ENCODE measurements around the gene AVPI1. TPM values are rescaled to one million over a fixed set of nuclear protein-coding genes. Genes with fewer than 3 reads are reported as not detected.

AVPI1 gene
- total RNA-seq, 2 experiments from 2014 or later, result 10.7 to 11.6 TPM

- Histone ChIP-seq H3K4me1 (ENCODE audit: insufficient read depth, low read length) (peaks cover 12% of the 10 kb centered on the region), H3K4me3 (ENCODE audit: low read length) (no peak overlapping the region), H3K27ac (ENCODE audit: low read depth in 1 of 2, low read length in 2 of 2) (peak overlapping the region in 1 of 2 donors; percentile 64), H3K9me3 (ENCODE audit: control insufficient read depth in 1 of 2, insufficient read depth in 1 of 2, low read length in 2 of 2) (no peaks in the 10 kb centered on the region), H3K36me3 (ENCODE audit: insufficient read depth, low read length) (peaks cover 30% of the 10 kb centered on the region), H3K27me3 (ENCODE audit: control insufficient read depth in 1 of 2, insufficient read depth in 2 of 2, low read length in 2 of 2) (no peaks in the 10 kb centered on the region)
- Mint-ChIP-seq H3K36me3 (ENCODE audit: low read depth) (peaks cover 56% of the 10 kb centered on the region), H3K9me3 (no peaks in the 10 kb centered on the region), H3K27me3 (no peaks in the 10 kb centered on the region), H3K4me1 (ENCODE audit: low read depth) (peaks cover 13% of the 10 kb centered on the region), H3K4me3 (no peak overlapping the region), H3K27ac (peak overlapping the region; percentile 53)
- TF ChIP-seq, protein P1, sequence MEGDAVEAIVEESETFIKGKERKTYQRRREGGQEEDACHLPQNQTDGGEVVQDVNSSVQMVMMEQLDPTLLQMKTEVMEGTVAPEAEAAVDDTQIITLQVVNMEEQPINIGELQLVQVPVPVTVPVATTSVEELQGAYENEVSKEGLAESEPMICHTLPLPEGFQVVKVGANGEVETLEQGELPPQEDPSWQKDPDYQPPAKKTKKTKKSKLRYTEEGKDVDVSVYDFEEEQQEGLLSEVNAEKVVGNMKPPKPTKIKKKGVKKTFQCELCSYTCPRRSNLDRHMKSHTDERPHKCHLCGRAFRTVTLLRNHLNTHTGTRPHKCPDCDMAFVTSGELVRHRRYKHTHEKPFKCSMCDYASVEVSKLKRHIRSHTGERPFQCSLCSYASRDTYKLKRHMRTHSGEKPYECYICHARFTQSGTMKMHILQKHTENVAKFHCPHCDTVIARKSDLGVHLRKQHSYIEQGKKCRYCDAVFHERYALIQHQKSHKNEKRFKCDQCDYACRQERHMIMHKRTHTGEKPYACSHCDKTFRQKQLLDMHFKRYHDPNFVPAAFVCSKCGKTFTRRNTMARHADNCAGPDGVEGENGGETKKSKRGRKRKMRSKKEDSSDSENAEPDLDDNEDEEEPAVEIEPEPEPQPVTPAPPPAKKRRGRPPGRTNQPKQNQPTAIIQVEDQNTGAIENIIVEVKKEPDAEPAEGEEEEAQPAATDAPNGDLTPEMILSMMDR (IDR thresholded peaks at IDR 0.05), result no peak
- CTCF ChIA-PET, result interaction anchor here (0.9 kb wide), 1 partner anchor 28 kb away, joined by 3 read pairs; no protein-coding TSS in a partner anchor
- ATAC-seq (ENCODE audit: poor library complexity) (peak; percentile 93), DNase-seq (peak in 9 of 14 experiments; percentile 5 to 76 (median 28))
- intact Hi-C loops (cut with DNase I, micrococcal nuclease), result loop anchor here in 1 of 2 experiments (10.0 kb wide), 1 partner anchor 1954 kb away; the partner anchor contains the start of gene TCTN3
- POLR2A ChIA-PET, result interaction anchor here (0.6 to 1.4 kb wide), 3 partner anchors 14 to 38 kb away, joined by 3 to 5 read pairs (median 4); partner anchors contain the start of gene AVPI1
These were observed 38.3 kb downstream of the AVPI1 start for GRCh38 chr10:97648562-97649404.

GRCh38 chr10:97647556-97647955 lies 39.5 kb downstream of the AVPI1 start:
- no peak overlapping the region for H3K4me3 ChIP-seq (ENCODE audit: low read length)
- Mint-ChIP-seq H3K27ac (no peak overlapping the region), H3K36me3 (ENCODE audit: low read depth) (peaks cover 44% of the 10 kb centered on the region), H3K9me3 (no peaks in the 10 kb centered on the region), H3K4me1 (ENCODE audit: low read depth) (peaks cover 23% of the 10 kb centered on the region), H3K4me3 (no peak overlapping the region), H3K27me3 (no peaks in the 10 kb centered on the region)
- TF ChIP-seq, protein P1 (IDR thresholded peaks at IDR 0.05), result no peak
- DNase-seq (no peak), ATAC-seq (ENCODE audit: poor library complexity) (no peak)
- no peaks in the 10 kb centered on the region for H3K27me3 ChIP-seq (ENCODE audit: control insufficient read depth in 1 of 2, insufficient read depth in 2 of 2, low read length in 2 of 2)
- intact Hi-C loops (cut with DNase I, micrococcal nuclease), result loop anchor here in 1 of 2 experiments (10.0 kb wide), 1 partner anchor 1953 kb away; the partner anchor contains the start of gene TCTN3
- H3K9me3 ChIP-seq (ENCODE audit: control insufficient read depth in 1 of 2, insufficient read depth in 1 of 2, low read length in 2 of 2), result no peaks in the 10 kb centered on the region
- CTCF ChIA-PET, result no interaction called here
- no peak overlapping the region for H3K27ac ChIP-seq (ENCODE audit: low read depth in 1 of 2, low read length in 2 of 2)
- peaks cover 12% of the 10 kb centered on the region for H3K4me1 ChIP-seq (ENCODE audit: insufficient read depth, low read length)
- POLR2A ChIA-PET, result no interaction called here
- peaks cover 23% of the 10 kb centered on the region for H3K36me3 ChIP-seq (ENCODE audit: insufficient read depth, low read length)

GRCh38 chr10:97644936-97645335 lies 42.1 kb downstream of the AVPI1 start:
- TF ChIP-seq, protein P1 (IDR thresholded peaks at IDR 0.05), result no peak
- Histone ChIP-seq H3K9me3 (ENCODE audit: control insufficient read depth in 1 of 2, insufficient read depth in 1 of 2, low read length in 2 of 2) (no peaks in the 10 kb centered on the region), H3K36me3 (ENCODE audit: insufficient read depth, low read length) (peaks cover 7% of the 10 kb centered on the region), H3K27me3 (ENCODE audit: control insufficient read depth in 1 of 2, insufficient read depth in 2 of 2, low read length in 2 of 2) (no peaks in the 10 kb centered on the region), H3K27ac (ENCODE audit: low read depth in 1 of 2, low read length in 2 of 2) (no peak overlapping the region), H3K4me1 (ENCODE audit: insufficient read depth, low read length) (peaks cover 28% of the 10 kb centered on the region), H3K4me3 (ENCODE audit: low read length) (no peak overlapping the region)
- peaks cover 36% of the 10 kb centered on the region for H3K36me3 Mint-ChIP-seq (ENCODE audit: low read depth)
- H3K4me1 Mint-ChIP-seq (ENCODE audit: low read depth), result peaks cover 39% of the 10 kb centered on the region
- CTCF ChIA-PET, result no interaction called here
- no peaks in the 10 kb centered on the region for H3K27me3 Mint-ChIP-seq
- intact Hi-C loops (cut with DNase I, micrococcal nuclease), result loop anchor here in 1 of 2 experiments (5.0 to 10.0 kb wide), 2 partner anchors 492 to 1950 kb away; partner anchors contain the start of gene TCTN3
- ATAC-seq (ENCODE audit: poor library complexity), result no peak
- H3K9me3 Mint-ChIP-seq, result no peaks in the 10 kb centered on the region
- DNase-seq, result no peak
- H3K27ac Mint-ChIP-seq, result no peak overlapping the region
- POLR2A ChIA-PET, result no interaction called here
- H3K4me3 Mint-ChIP-seq, result no peak overlapping the region

Data from CD4-positive, alpha-beta T cell (primary cell).